D341Med (cell line): ENCODE results near the gene CFAP251.

Experiments used
- DNase-seq: peaks from one replicate; pipeline ENCODE4 v3.0.0; 2012; ENCODE audit warnings: low spot score

CFAP251 gene

GRCh38 chr12:121949648-121950397 is 31.4 kb downstream of the CFAP251 start:
- no peak for DNase-seq

GRCh38 chr12:121953117-121953692 is 34.8 kb downstream of the CFAP251 start:
- DNase-seq, result no peak

GRCh38 chr12:121953695-121954094 is 35.3 kb downstream of the CFAP251 start:
- DNase-seq, result no peak

GRCh38 chr12:121955258-121956237 is 37.2 kb downstream of the CFAP251 start:
- no peak for DNase-seq

- DNase-seq, result no peak
These were observed 39.6 kb downstream of the CFAP251 start for GRCh38 chr12:121957861-121958515.

- DNase-seq, result no peak
These were observed 40.3 kb downstream of the CFAP251 start for GRCh38 chr12:121958541-121959240.

- DNase-seq, result no peak
These were observed 42.1 kb downstream of the CFAP251 start for GRCh38 chr12:121960541-121960940.

- DNase-seq, result no peak
These were observed 42.9 kb downstream of the CFAP251 start for GRCh38 chr12:121961195-121961879.

- no peak for DNase-seq
These were observed 45.1 kb downstream of the CFAP251 start for GRCh38 chr12:121963341-121964018.

GRCh38 chr12:121964813-121965643 is 46.6 kb downstream of the CFAP251 start:
- no peak for DNase-seq

GRCh38 chr12:121966959-121967358 is 48.6 kb downstream of the CFAP251 start:
- no peak for DNase-seq

GRCh38 chr12:121968876-121969275 is 50.5 kb downstream of the CFAP251 start:
- no peak for DNase-seq

- no peak for DNase-seq
These were observed 51.3 kb downstream of the CFAP251 start for GRCh38 chr12:121969726-121970125.

- DNase-seq, result no peak
These were observed 52.3 kb downstream of the CFAP251 start for GRCh38 chr12:121970581-121971300.

GRCh38 chr12:121974026-121974985 is 55.9 kb downstream of the CFAP251 start:
- peak; percentile 59 for DNase-seq

- peak; percentile 15 for DNase-seq
These were observed 56.6 kb downstream of the CFAP251 start for GRCh38 chr12:121975021-121975420.

- DNase-seq, result no peak
These were observed 58.6 kb downstream of the CFAP251 start for GRCh38 chr12:121976950-121977349.
